MG63 (cell line): ENCODE results near the gene LBHD2. TPM values are rescaled to one million over a fixed set of nuclear protein-coding genes. Genes with fewer than 3 reads are reported as not detected.

Source experiments
- DNase-seq: peaks from one replicate; pipeline ENCODE4 v3.0.0-alpha.2; 2020
- H3K27me3 ChIP-seq: fragments of 250-450 bp; sonication (Bioruptor Pico); 2 replicates; pipeline ENCODE4 v1.5.1; 2020; ENCODE audit warnings: mild to moderate bottlenecking, moderate library complexity
- H3K36me3 ChIP-seq: fragments of 250-450 bp; sonication (Bioruptor Pico); 2 replicates; pipeline ENCODE4 v1.5.1; 2020; ENCODE audit warnings: mild to moderate bottlenecking, moderate library complexity
- H3K4me3 ChIP-seq: fragments of 250-450 bp; sonication (Bioruptor Pico); 2 replicates; pipeline ENCODE4 v1.5.1; 2020; ENCODE audit warnings: mild to moderate bottlenecking, moderate library complexity
- H3K9me3 ChIP-seq: fragments of 250-450 bp; sonication (Bioruptor Pico); 2 replicates; pipeline ENCODE4 v1.5.1; 2020; ENCODE audit warnings: mild to moderate bottlenecking, moderate library complexity
- total RNA-seq: library from RNA; depleted of rRNA; stranded (reverse); fragments of >200 nt; shearing (Covaris generic); gene quantifications from 2 replicates; pipeline ENCODE4 v1.2.3, GENCODE V29; 2014; ENCODE audit warnings: low replicate concordance

The LBHD2 gene
- total RNA-seq, 1 experiment from 2014 or later = not detected

DNA sequence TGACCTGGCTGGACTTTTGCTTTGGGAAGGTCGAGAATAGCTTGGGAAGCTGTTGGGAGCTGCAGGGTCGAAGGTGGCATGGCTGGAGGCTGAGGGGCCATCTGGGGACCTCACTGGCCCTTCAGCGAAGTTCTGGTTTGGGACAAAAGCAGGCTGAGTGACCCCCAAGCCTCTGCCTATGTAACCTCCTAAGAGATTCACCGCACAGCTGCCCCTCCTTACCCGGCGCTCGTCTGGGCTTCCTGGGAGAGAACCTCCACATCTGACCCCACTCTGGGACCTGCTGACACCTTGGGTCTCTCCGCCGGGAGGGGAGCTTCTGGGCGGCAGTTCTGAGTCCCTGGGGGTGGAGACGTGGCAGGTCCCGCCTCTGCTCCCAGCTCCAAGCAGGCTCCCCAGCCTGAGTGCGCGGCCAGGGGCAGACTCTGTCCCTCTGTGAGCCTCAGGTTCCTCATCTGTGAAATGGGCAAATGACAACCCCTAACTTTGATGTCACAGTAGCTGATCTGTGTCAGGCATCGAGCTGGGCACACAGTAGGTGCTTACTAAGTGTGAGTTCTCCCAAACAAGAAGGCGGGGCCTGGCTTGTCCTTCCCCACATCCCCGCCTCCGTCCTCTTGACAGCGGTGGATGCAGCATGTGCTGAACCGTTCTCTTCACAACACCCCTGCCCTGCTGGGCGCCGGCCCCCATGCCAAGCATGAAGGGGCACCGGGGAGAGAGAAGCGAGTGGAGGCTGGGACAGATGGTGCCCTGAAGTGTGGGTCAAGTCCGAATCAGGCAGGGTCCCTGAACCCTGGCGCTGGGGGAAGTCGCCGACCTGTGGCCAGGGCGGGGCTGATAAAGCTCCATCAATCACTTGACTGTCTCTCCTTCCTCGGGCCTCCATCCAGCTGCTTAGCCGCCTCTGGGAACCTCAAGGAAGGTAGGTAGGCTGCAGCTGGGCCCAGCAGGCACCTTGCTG lies 14.3 kb downstream of the LBHD2 start:
- DNase-seq = no peak

DNA sequence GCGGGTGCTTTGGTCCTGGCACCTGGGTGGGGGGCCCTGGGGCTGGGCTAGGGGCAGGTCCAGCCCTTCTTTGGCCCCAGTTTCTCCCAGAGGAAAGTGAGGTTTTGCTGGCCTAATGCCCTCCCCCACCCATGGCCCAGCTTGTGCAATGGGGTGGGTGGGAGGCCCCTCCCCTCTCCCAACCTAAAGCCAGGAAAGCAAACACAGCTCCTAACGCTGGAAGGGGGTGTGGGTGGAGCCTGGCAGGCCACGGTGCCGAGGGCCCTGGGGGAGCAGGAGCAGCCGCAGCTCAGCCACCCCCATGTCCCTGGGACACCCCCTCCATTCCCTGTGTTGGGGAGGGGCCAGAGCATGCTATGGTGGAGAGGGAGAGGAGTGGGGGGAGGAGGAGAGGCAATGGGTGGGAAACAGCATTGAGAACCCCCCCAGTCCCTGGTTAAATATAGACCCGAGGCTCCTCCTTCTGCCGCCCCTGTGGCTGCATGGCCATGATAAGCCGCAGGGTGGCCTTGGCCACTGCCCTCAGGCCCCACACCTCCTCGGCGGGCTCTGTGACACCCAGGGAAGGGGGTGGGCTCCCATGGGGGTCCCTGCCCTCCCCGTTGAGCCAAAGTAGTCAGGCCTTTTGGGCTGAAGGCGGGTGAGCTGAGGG lies 15.2 kb downstream of the LBHD2 start:
- no peaks in the 10 kb centered on the region for H3K9me3 ChIP-seq
- no peaks in the 10 kb centered on the region for H3K36me3 ChIP-seq
- H3K4me3 ChIP-seq = no peak overlapping the region
- H3K27me3 ChIP-seq = no peaks in the 10 kb centered on the region
- no peak for DNase-seq

More for the DNA sequence above, 14.3 kb downstream of the LBHD2 start:
- H3K4me3 ChIP-seq = no peak overlapping the region
- no peaks in the 10 kb centered on the region for H3K36me3 ChIP-seq
- H3K27me3 ChIP-seq = no peaks in the 10 kb centered on the region
- H3K9me3 ChIP-seq = no peaks in the 10 kb centered on the region

DNA sequence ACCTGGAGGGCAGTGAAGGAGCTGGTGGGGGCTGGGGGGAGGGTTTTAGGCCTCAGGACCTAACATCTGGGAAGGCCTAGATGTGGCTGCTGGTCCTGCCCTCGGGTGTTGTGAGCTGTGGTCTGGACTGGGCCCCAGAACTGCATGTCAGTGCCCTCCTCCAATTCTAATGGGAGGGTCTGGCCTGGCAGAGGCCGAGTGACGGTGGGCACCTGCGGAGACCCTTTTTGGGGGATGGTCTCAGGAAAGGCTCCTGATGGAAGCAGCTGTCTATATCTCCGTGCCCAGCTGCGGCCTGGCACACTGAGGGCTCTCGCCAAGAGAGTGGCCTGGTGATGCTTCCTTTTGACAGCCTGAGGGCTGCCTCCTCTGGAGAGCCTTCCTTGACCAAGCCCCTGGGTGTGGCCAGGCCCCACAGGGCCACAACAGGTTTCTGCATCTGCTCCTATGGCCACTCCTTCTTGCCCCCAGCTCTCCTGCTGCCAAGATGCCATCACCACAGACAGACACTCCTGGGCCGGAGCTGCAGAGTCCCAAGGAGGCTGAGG lies 15.8 kb downstream of the LBHD2 start:
- Histone ChIP-seq H3K27me3 (no peaks in the 10 kb centered on the region), H3K4me3 (no peak overlapping the region), H3K36me3 (no peaks in the 10 kb centered on the region), H3K9me3 (no peaks in the 10 kb centered on the region)
- DNase-seq = no peak

DNA sequence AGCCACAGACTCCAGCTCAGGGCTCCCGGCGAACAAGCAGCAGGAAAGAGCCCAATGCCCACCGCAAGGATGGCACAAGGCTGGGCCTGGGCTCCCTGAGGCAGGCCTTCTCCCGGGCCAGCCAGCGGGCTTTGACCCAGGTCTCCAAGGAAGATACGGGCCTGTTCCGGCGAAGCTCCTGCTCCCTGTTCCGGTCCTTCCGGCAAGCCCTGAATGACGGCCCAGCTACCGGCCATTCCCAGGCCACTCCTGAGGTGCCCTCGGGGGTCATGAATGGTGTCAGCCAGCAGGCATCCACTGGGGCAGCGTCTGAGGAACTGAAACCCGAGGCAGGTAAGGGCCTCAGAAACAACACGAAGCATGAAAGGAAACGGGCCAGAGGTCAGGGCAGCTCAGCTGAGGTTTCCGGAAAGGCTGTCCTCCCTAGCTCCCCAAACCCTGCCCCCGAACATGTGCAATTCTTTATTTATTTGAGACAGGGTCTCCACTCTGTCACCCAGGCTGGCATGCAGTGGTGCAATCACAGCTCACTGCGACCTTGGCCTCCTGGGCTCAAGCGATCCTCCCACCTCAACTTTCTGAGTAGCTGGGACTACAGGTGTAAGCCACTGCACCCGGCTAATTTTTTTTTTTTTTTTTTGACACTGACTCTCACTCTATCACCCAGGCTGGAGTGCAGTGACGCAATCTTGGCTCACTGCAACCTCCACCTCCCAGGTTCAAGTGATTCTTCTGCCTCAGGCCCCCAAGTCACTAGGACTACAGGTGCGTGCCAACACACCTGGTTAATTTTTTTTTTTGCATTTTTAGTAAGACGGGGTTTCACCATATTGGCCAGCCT lies 16.5 kb downstream of the LBHD2 start:
- Histone ChIP-seq H3K27me3 (no peaks in the 10 kb centered on the region), H3K36me3 (no peaks in the 10 kb centered on the region), H3K4me3 (no peak overlapping the region), H3K9me3 (no peaks in the 10 kb centered on the region)
- DNase-seq = no peak

DNA sequence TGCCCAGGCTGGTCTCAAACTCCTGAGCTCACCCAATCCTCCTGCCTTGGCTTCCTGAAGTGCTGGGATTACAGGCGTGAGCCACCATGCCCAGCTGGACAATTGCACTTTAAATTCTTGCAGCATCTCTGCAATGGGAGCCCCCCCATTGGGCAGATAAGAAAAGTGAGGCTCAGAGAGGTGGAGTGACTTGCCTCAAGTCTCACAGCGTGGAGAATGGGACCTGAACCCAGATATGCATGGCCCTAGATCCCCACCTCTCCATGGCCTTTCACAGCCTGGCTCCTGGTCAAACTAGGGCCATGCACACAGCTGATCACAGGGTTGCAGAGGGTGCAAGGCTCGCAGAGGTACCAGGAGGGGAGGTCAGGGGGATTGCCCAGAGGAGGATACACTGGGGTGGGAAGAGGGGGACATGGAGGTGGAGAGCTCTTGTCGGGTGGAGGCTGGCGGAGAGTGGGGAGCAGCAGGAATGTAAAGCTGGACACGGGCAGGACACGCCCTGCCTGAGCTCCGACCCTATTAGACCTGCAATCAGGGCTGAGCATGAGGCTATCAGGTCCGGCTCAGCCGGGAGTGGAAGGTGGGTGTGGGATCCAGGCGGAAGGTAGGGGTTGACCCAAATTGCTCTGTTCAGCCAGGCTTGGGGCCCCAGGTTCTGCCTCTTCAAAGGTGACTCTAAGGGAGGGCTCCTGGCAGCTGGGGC lies 17.4 kb downstream of the LBHD2 start:
- Histone ChIP-seq H3K27me3 (no peaks in the 10 kb centered on the region), H3K4me3 (no peak overlapping the region), H3K36me3 (no peaks in the 10 kb centered on the region), H3K9me3 (no peaks in the 10 kb centered on the region)
- no peak for DNase-seq

DNA sequence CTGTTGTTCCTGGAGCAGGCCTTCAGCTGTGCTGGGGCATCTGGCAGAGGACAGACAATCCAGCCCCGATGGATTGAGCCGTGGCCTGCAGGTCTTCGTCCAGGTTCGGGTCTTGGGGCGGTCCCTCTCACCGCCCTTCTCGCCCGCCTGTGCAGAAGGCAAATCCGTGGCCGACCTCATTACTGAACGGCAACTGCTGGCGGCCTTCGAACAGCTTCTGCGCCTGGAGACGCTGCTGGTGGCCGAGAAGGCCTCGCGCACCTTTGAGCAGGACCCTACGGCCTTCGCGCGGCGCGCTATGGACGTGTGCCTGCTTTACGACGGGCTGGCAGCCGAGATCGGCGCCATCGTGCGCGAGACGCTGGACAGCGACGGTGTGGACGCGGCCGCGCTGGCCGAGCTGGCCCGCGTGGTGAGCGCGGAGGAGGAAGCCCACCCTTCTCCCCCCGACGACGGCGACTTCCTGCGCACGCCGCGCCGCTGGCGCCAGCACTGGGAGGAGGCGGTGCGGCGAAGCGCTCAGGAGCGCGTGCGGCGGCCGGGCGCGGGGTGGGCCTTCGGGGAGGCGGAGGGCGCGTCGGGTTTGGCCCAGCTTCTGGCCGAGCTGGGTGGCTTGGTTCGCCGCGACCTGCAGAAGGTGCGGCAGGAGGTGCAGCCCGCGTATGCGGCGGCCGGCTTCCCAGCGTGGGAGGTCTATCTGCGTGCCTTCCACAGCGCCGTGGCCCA lies 18.1 kb downstream of the LBHD2 start:
- Histone ChIP-seq H3K27me3 (no peaks in the 10 kb centered on the region), H3K36me3 (no peaks in the 10 kb centered on the region), H3K4me3 (no peak overlapping the region), H3K9me3 (no peaks in the 10 kb centered on the region)
- no peak for DNase-seq

- H3K36me3 ChIP-seq = no peaks in the 10 kb centered on the region
- no peaks in the 10 kb centered on the region for H3K9me3 ChIP-seq
- no peak for DNase-seq
- no peaks in the 10 kb centered on the region for H3K27me3 ChIP-seq
- H3K4me3 ChIP-seq = no peak overlapping the region
Observed at GRCh38 chr14:103102689-103103260, 18.8 kb downstream of the LBHD2 start.

- H3K4me3 ChIP-seq = peak overlapping the region; percentile 43
- DNase-seq = peak; percentile 81
- H3K27me3 ChIP-seq = no peaks in the 10 kb centered on the region
- H3K9me3 ChIP-seq = no peaks in the 10 kb centered on the region
- no peaks in the 10 kb centered on the region for H3K36me3 ChIP-seq
Observed at GRCh38 chr14:103103461-103104388, 19.7 kb downstream of the LBHD2 start.

DNA sequence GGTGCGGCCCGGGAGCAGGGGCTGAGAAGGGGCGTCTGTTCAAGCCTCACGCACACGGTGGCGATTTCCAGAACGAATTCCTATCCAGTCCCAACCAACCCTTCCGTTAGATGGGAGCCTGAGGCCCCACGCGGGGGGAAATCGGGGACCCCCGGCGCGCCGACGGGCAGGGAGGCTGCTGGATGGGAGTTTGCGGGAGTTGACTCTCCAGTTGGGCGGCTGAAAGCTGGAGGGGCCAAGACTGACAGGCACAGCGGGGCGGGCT lies 20.3 kb downstream of the LBHD2 start:
- no peaks in the 10 kb centered on the region for H3K9me3 ChIP-seq

DNA sequence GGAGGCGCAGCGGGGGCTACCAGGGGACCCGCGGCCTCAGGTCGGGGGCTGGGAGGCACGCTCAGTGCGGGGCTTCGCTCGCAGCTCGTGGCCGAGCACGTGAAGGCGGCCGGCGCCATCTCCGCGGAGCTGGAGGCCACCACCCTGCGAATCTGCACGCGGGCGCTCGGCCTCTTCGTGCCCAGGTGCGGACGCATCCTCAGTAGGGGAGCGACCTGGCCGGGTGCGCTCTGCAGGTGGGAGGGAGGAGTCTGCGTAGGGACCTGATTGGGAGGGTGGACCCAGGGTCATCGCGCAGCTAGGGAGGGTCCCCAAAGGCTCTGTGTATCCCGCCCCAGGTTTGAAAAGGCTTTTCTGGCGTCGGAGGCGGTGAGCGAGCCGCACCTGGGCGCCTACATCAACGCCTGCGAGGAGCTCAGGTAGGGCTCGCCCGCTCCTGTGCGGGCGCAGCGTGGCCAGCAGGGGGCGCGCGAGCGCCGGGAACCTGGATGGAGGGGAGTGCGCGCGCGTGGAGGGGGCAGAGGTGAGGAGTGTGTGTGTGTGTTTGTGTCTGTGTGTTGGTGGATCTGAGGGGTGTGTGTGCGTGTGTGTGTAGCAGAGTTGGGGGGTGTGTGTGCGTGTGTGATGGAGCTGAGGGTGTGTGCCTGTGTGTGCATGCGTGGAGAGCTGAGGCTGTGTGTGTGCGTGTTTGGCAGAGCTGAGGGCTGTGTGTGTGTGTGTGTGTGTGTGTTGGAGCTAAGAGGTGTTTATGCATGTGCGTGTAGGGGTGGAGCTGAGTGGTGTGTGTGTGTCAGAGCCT lies 20.8 kb downstream of the LBHD2 start:
- no peaks in the 10 kb centered on the region for H3K36me3 ChIP-seq
- no peaks in the 10 kb centered on the region for H3K27me3 ChIP-seq
- no peaks in the 10 kb centered on the region for H3K9me3 ChIP-seq
- peak; percentile 30 for DNase-seq
- no peak overlapping the region for H3K4me3 ChIP-seq

More for the DNA sequence above, 20.3 kb downstream of the LBHD2 start:
- no peaks in the 10 kb centered on the region for H3K27me3 ChIP-seq
- H3K36me3 ChIP-seq = no peaks in the 10 kb centered on the region
- no peak for DNase-seq
- H3K4me3 ChIP-seq = no peak overlapping the region

GRCh38 chr14:103105580-103106150 lies 21.7 kb downstream of the LBHD2 start:
- Histone ChIP-seq H3K4me3 (no peak overlapping the region), H3K27me3 (no peaks in the 10 kb centered on the region), H3K9me3 (no peaks in the 10 kb centered on the region), H3K36me3 (no peaks in the 10 kb centered on the region)
- no peak for DNase-seq

GRCh38 chr14:103107455-103107854 lies 23.4 kb downstream of the LBHD2 start:
- Histone ChIP-seq H3K27me3 (no peaks in the 10 kb centered on the region), H3K36me3 (no peaks in the 10 kb centered on the region), H3K4me3 (no peak overlapping the region), H3K9me3 (no peaks in the 10 kb centered on the region)
- no peak for DNase-seq

- Histone ChIP-seq H3K27me3 (no peaks in the 10 kb centered on the region), H3K9me3 (no peaks in the 10 kb centered on the region), H3K4me3 (no peak overlapping the region), H3K36me3 (no peaks in the 10 kb centered on the region)
- no peak for DNase-seq
Observed at GRCh38 chr14:103107941-103108748, 24.1 kb downstream of the LBHD2 start.
